Fibroblast of pulmonary artery (primary cell): Measurements from ENCODE around the gene MMP15.
"Not testable (repeated sequence)": the region's sequence is repeated elsewhere in the genome, so short reads cannot be mapped to it uniquely, and the experiment has no call there.

Experiments
- DNase-seq: peaks from one replicate; pipeline ENCODE4 v3.0.0-alpha.2; 2010; ENCODE audit warnings: low read depth
- H3K4me3 ChIP-seq: replicated peaks from 2 replicates; pipeline ENCODE4 v1.5.1; 2011; ENCODE audit warnings: low read depth, mild to moderate bottlenecking, control low read depth, low read length, moderate library complexity
- TF ChIP-seq, protein P1 (sequence below): IDR thresholded peaks from 2 replicates; pipeline ENCODE4 v1.5.1; 2011; ENCODE audit warnings: mild to moderate bottlenecking, control low read depth, low read length, inconsistent platforms; ENCODE audit errors: missing control alignments

MMP15 gene

DNA sequence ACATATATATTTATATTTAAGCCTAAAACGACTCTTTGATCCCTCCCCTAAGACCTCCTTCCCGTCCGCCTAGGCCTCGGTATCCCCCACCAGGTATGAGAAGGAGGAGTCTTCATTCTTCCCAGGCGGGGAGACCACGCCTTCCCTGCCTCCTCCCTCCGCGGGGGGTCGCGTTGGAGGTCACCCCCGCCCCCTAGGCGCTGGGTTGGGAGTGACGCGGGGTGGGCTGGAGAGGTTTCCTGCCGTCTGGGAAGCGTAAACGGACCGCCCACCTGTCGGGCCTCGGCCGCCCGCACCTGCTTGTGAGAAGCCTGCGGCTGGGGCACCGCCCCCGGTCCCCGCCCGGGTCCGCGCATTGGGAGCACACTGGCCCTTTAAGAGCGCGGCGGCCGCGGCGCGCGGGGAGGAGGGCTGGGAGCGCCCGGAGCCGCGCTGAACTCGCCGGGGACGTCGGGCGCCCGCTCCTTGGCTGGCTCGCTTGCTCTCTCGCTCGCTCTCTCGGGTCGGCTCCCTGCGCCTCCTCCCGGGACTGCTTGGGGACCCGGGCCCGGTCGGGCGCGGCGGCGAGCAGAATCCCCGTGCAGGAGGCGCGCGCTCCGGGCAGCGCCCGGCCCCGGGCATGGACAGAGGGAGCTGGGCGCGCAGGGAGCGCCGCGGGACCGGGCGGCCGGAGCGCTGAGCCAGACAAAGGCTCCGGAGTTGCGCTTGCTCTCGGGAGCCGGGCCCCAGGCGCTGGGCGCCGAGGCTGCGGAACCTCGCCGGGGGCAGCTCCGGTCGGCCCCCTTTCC is at the start of gene MMP15:
Gene MMP15, plus strand, starts transcription at position 404 of the 788 bp plus-strand sequence. CDS start 597 bp downstream, outside the sequence.
- peak; percentile 54 for DNase-seq
- TF ChIP-seq, protein P1, sequence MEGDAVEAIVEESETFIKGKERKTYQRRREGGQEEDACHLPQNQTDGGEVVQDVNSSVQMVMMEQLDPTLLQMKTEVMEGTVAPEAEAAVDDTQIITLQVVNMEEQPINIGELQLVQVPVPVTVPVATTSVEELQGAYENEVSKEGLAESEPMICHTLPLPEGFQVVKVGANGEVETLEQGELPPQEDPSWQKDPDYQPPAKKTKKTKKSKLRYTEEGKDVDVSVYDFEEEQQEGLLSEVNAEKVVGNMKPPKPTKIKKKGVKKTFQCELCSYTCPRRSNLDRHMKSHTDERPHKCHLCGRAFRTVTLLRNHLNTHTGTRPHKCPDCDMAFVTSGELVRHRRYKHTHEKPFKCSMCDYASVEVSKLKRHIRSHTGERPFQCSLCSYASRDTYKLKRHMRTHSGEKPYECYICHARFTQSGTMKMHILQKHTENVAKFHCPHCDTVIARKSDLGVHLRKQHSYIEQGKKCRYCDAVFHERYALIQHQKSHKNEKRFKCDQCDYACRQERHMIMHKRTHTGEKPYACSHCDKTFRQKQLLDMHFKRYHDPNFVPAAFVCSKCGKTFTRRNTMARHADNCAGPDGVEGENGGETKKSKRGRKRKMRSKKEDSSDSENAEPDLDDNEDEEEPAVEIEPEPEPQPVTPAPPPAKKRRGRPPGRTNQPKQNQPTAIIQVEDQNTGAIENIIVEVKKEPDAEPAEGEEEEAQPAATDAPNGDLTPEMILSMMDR = no peak
- peak within 1 kb of the TSS; percentile 57 for H3K4me3 ChIP-seq

- TF ChIP-seq, protein P1 = no peak
- no peak overlapping the region for H3K4me3 ChIP-seq
- peak; percentile 44 for DNase-seq
Observed at GRCh38 chr16:57976331-57976796, 49.2 kb upstream of the MMP15 start.

- no peak for DNase-seq
- TF ChIP-seq, protein P1 = no peak
- H3K4me3 ChIP-seq = no peak overlapping the region
Observed at GRCh38 chr16:57977418-57978069, 48.0 kb upstream of the MMP15 start.

DNA sequence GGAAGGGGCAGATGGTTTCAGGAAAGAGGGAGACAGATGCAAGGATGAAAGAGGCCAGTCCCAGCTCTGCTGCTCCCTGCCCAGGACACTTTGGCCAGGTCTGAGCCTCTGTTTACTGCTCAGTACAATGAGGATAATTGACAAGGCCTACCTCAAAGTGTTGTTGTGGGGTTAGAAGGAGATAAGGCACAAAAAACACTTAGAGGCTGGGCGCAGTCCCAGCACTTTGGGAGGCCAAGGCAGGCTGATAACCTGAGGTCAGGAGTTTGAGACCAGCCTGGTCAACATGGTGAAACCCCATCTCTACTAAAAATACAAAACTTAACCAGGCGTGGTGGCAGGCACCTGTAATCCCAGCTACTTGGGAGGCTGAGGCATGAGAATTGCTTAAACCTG is 47.5 kb upstream of the MMP15 start:
- DNase-seq, H3K4me3 ChIP-seq: not testable (repeated sequence)

DNA sequence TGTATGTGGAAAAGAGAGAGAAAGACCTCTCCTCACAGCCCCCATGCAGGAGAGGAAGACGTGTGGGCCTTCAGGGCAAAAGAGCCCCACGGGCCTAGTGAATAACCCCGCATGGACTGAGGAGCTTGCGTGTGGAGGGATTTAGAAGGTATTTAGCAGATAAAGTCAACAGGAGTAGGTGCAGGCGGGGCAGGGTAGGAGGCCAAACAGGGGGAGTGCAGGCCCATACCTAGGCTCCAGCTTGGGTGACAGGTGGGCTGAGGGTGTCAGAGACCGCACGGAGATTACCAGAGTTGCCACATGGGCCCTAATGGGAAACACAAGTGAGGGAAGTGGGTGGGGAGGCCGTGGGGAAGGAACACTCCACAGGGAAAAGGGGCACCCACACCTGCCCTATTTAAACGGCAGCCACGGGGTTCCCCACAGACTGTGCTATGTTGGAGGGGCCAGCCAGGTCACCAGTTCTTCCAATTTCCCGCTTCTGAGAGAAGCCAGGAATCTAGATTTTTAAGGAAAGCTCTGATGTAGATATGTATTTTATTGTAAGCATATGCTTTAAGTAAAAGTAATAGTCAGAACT is 46.5 kb upstream of the MMP15 start:
- H3K4me3 ChIP-seq = no peak overlapping the region
- DNase-seq = no peak
- TF ChIP-seq, protein P1 = no peak

GRCh38 chr16:57981636-57982035 is 43.9 kb upstream of the MMP15 start:
- TF ChIP-seq, protein P1 = no peak
- H3K4me3 ChIP-seq = no peak overlapping the region
- DNase-seq = no peak

- H3K4me3 ChIP-seq = no peak overlapping the region
- no peak for DNase-seq
- TF ChIP-seq, protein P1 = no peak
Observed at GRCh38 chr16:57982385-57982784, 43.2 kb upstream of the MMP15 start.
